Activated naive CD8-positive, alpha-beta T cell (primary cell): ENCODE measurements around the gene WDR88.

Experiments used
- H3K27ac Mint-ChIP-seq: one replicate; pipeline ENCODE4 v1.8.0; 2021; ENCODE audit warnings: mixed read lengths
- H3K27me3 Mint-ChIP-seq: one replicate; pipeline ENCODE4 v1.8.0; 2021; ENCODE audit warnings: mixed read lengths
- H3K36me3 Mint-ChIP-seq: one replicate; pipeline ENCODE4 v1.8.0; 2021; ENCODE audit warnings: mixed read lengths
- H3K4me1 Mint-ChIP-seq: one replicate; pipeline ENCODE4 v1.8.0; 2021; ENCODE audit warnings: low read depth, mixed read lengths
- H3K4me3 Mint-ChIP-seq: one replicate; pipeline ENCODE4 v1.8.0; 2021; ENCODE audit warnings: mild to moderate bottlenecking, mixed read lengths
- H3K9me3 Mint-ChIP-seq: one replicate; pipeline ENCODE4 v1.8.0; 2021; ENCODE audit warnings: low read depth, mixed read lengths

The WDR88 gene

GRCh38 chr19:33132021-33132420 lies at the start of gene WDR88:
Gene WDR88 (plus strand): TSS chr19:33132114. CDS start chr19:33132170, 56 bp downstream.
- Mint-ChIP-seq H3K4me1 (peaks cover 3% of the 10 kb centered on the region), H3K27ac (no peak within 1 kb of the TSS), H3K9me3 (no peaks in the 10 kb centered on the region), H3K4me3 (no peak within 1 kb of the TSS), H3K36me3 (peaks cover 3% of the 10 kb centered on the region), H3K27me3 (no peaks in the 10 kb centered on the region)

GRCh38 chr19:33085570-33086128 lies 46.3 kb upstream of the WDR88 start:
- no peak overlapping the region for H3K4me3 Mint-ChIP-seq
- no peak overlapping the region for H3K27ac Mint-ChIP-seq
- H3K27me3 Mint-ChIP-seq: no peaks in the 10 kb centered on the region
- H3K4me1 Mint-ChIP-seq: peaks cover 21% of the 10 kb centered on the region
- H3K9me3 Mint-ChIP-seq: no peaks in the 10 kb centered on the region
- H3K36me3 Mint-ChIP-seq: peaks cover 7% of the 10 kb centered on the region

- Mint-ChIP-seq H3K27me3 (no peaks in the 10 kb centered on the region), H3K27ac (no peak overlapping the region), H3K36me3 (peaks cover 9% of the 10 kb centered on the region), H3K4me3 (no peak overlapping the region), H3K4me1 (peaks cover 10% of the 10 kb centered on the region), H3K9me3 (no peaks in the 10 kb centered on the region)
These were observed 45.0 kb upstream of the WDR88 start for GRCh38 chr19:33086955-33087354.

GRCh38 chr19:33089010-33089409 lies 42.9 kb upstream of the WDR88 start:
- Mint-ChIP-seq H3K4me3 (no peak overlapping the region), H3K27me3 (no peaks in the 10 kb centered on the region), H3K36me3 (peaks cover 11% of the 10 kb centered on the region), H3K9me3 (no peaks in the 10 kb centered on the region), H3K4me1 (peaks cover 1% of the 10 kb centered on the region), H3K27ac (no peak overlapping the region)

GRCh38 chr19:33090179-33090578 lies 41.7 kb upstream of the WDR88 start:
- H3K36me3 Mint-ChIP-seq: peaks cover 14% of the 10 kb centered on the region
- no peak overlapping the region for H3K4me3 Mint-ChIP-seq
- H3K9me3 Mint-ChIP-seq: no peaks in the 10 kb centered on the region
- peaks cover 1% of the 10 kb centered on the region for H3K4me1 Mint-ChIP-seq
- H3K27ac Mint-ChIP-seq: no peak overlapping the region
- H3K27me3 Mint-ChIP-seq: no peaks in the 10 kb centered on the region

- H3K4me3 Mint-ChIP-seq: no peak overlapping the region
- H3K9me3 Mint-ChIP-seq: no peaks in the 10 kb centered on the region
- peaks cover 18% of the 10 kb centered on the region for H3K36me3 Mint-ChIP-seq
- H3K4me1 Mint-ChIP-seq: no peaks in the 10 kb centered on the region
- H3K27me3 Mint-ChIP-seq: no peaks in the 10 kb centered on the region
- no peak overlapping the region for H3K27ac Mint-ChIP-seq
These were observed 38.3 kb upstream of the WDR88 start for GRCh38 chr19:33093420-33094210.

GRCh38 chr19:33094436-33095067 lies 37.4 kb upstream of the WDR88 start:
- no peak overlapping the region for H3K4me3 Mint-ChIP-seq
- peaks cover 14% of the 10 kb centered on the region for H3K36me3 Mint-ChIP-seq
- H3K27me3 Mint-ChIP-seq: no peaks in the 10 kb centered on the region
- no peak overlapping the region for H3K27ac Mint-ChIP-seq
- no peaks in the 10 kb centered on the region for H3K9me3 Mint-ChIP-seq
- no peaks in the 10 kb centered on the region for H3K4me1 Mint-ChIP-seq

- Mint-ChIP-seq H3K27ac (no peak overlapping the region), H3K36me3 (peaks cover 11% of the 10 kb centered on the region), H3K4me1 (no peaks in the 10 kb centered on the region), H3K27me3 (no peaks in the 10 kb centered on the region), H3K4me3 (no peak overlapping the region), H3K9me3 (no peaks in the 10 kb centered on the region)
These were observed 35.9 kb upstream of the WDR88 start for GRCh38 chr19:33096005-33096404.

GRCh38 chr19:33098055-33098534 lies 33.8 kb upstream of the WDR88 start:
- Mint-ChIP-seq H3K27ac (no peak overlapping the region), H3K4me1 (no peaks in the 10 kb centered on the region)

GRCh38 chr19:33100894-33101644 lies 30.8 kb upstream of the WDR88 start:
- no peak overlapping the region for H3K27ac Mint-ChIP-seq
- peaks cover 7% of the 10 kb centered on the region for H3K36me3 Mint-ChIP-seq

More at GRCh38 chr19:33098055-33098534, 33.8 kb upstream of the WDR88 start:
- no peaks in the 10 kb centered on the region for H3K27me3 Mint-ChIP-seq
- no peak overlapping the region for H3K4me3 Mint-ChIP-seq
- no peaks in the 10 kb centered on the region for H3K9me3 Mint-ChIP-seq
- peaks cover 12% of the 10 kb centered on the region for H3K36me3 Mint-ChIP-seq

GRCh38 chr19:33102893-33103292 lies 29.0 kb upstream of the WDR88 start:
- Mint-ChIP-seq H3K4me3 (no peak overlapping the region), H3K9me3 (no peaks in the 10 kb centered on the region), H3K36me3 (peaks cover 2% of the 10 kb centered on the region), H3K27me3 (no peaks in the 10 kb centered on the region), H3K4me1 (no peaks in the 10 kb centered on the region), H3K27ac (no peak overlapping the region)

More at GRCh38 chr19:33100894-33101644, 30.8 kb upstream of the WDR88 start:
- H3K4me1 Mint-ChIP-seq: no peaks in the 10 kb centered on the region
- no peak overlapping the region for H3K4me3 Mint-ChIP-seq
- no peaks in the 10 kb centered on the region for H3K27me3 Mint-ChIP-seq
- no peaks in the 10 kb centered on the region for H3K9me3 Mint-ChIP-seq

- Mint-ChIP-seq H3K36me3 (peaks cover 7% of the 10 kb centered on the region), H3K9me3 (no peaks in the 10 kb centered on the region), H3K4me1 (no peaks in the 10 kb centered on the region), H3K27ac (no peak overlapping the region), H3K4me3 (no peak overlapping the region), H3K27me3 (no peaks in the 10 kb centered on the region)
These were observed 23.8 kb upstream of the WDR88 start for GRCh38 chr19:33108161-33108560.

GRCh38 chr19:33110137-33110910 lies 21.6 kb upstream of the WDR88 start:
- no peaks in the 10 kb centered on the region for H3K4me1 Mint-ChIP-seq
- no peak overlapping the region for H3K27ac Mint-ChIP-seq

GRCh38 chr19:33111587-33111986 lies 20.3 kb upstream of the WDR88 start:
- peaks cover 14% of the 10 kb centered on the region for H3K36me3 Mint-ChIP-seq
- H3K9me3 Mint-ChIP-seq: no peaks in the 10 kb centered on the region
- no peak overlapping the region for H3K27ac Mint-ChIP-seq
- no peaks in the 10 kb centered on the region for H3K4me1 Mint-ChIP-seq
- H3K4me3 Mint-ChIP-seq: no peak overlapping the region
- H3K27me3 Mint-ChIP-seq: no peaks in the 10 kb centered on the region

More at GRCh38 chr19:33110137-33110910, 21.6 kb upstream of the WDR88 start:
- no peaks in the 10 kb centered on the region for H3K9me3 Mint-ChIP-seq
- H3K36me3 Mint-ChIP-seq: peaks cover 9% of the 10 kb centered on the region
- no peaks in the 10 kb centered on the region for H3K27me3 Mint-ChIP-seq
- no peak overlapping the region for H3K4me3 Mint-ChIP-seq
